GM21529 (cell line): ENCODE data around the gene CLCN7.
A peak's percentile ranks its signal among the peaks of the same experiment; 100 is the strongest.
"Not testable (repeated sequence)": the region's sequence is repeated elsewhere in the genome, so short reads cannot be mapped to it uniquely, and the experiment has no call there.

Source experiments
- ATAC-seq: cut with Tn5 transposase; IDR thresholded peaks from one replicate; pipeline ENCODE4 v1.9.1; 2021; ENCODE audit not compliant: unreplicated experiment

Gene CLCN7

DNA sequence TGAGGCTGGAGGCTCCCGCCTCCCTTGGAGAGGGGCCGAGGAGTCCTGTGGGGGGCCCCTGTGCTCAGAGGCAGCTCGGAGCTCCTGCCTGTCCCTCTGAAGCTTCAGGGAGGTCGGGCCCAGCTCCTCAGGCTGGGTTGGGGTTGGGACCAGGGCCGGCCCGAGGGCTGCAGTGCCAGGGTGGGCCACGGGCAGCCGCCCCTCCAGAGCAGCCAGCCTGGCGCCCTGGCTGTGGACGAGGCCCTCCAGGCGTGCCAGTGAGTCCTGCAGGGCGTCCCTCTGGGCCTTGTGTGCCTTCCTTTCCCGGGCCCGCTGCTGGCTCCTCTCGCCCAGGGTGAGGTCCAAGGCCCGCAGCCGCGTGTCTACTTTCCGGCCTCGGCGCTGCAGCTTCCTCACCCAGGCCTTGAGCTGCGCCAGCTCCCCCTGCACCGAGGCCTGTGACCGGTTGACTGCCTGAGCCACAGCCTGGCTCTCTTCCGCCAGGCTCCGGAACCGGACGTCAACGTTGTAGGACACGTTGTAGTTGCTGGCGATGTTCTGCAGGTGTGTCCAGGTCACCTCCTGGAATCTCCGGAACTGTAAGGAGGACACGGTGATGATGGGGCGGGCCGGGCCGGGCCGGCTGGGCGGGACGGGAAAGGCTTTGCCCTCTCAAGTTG lies 12.7 kb upstream of the CLCN7 start:
- no peak for ATAC-seq

DNA sequence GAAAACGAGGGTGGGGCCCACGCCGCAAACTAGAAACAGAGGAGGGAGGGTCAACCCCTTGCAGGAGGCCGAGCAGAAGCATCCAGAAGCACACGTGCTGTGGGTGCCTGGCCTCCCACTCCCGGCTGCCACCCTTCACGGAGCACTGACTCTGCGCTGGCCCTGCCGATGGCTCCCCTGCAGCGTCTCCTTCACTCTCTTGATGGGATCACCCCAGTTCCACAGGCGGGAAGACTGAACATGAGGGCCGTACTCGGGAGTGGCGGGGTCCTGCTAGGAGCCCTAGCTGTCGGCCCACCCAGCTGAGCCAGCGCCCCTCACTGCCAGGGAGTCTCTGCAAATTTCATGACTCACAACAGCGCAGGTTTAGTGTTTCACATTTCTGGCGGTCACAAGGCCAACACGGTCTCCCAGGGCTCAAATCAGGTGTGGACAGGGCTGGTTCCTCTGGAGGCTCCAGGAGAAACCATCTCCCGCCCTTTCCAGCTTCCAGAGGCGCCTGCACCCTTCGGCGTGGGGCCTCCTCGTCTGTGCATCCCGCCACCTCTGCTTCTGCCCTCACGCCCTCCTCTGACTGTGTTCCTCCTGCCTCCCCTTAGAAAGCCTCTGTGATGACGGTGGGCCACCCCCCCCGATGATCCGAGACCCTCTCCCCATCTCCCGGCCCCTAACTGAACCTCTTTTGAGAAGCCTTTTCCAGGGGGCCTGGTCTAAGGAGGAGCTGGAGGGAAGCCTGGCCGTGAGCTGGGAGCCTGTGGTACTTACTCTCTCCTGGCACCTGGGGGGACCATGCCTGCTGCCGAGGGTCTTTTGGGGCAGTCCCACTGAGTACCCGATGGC lies 11.9 kb upstream of the CLCN7 start:
- no peak for ATAC-seq

DNA sequence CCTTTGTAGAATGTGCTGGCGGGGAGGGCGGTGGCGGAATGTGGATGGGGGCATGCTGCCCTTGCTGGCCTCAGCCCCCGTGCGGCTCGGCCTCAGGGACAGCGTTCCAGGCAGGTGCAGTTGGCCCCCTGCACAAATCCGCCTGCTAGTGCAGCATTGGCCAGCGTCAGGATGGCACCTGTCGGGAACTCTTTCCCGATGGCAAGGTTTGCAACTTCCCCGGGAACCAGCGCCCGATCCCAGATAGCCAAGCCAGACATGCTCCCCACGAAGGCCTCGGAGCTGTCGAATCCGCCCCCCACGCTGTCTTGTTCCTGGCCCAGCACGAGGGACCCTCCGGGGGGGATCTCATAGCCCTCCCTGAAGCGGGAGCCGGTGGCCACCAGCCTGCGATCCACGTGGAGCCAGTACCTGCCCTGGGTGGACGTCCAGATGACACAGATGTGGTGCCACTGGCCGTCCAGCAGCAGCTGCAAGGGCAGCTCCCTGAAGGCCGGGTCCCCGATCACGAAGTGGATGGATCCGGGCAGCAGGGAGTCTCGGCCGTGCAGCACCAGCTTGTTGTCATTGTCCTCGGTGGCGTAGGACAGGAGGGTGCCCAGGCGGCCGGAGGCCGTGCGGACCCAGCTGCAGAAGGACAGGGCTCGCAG lies 11.1 kb upstream of the CLCN7 start:
- ATAC-seq: no peak

DNA sequence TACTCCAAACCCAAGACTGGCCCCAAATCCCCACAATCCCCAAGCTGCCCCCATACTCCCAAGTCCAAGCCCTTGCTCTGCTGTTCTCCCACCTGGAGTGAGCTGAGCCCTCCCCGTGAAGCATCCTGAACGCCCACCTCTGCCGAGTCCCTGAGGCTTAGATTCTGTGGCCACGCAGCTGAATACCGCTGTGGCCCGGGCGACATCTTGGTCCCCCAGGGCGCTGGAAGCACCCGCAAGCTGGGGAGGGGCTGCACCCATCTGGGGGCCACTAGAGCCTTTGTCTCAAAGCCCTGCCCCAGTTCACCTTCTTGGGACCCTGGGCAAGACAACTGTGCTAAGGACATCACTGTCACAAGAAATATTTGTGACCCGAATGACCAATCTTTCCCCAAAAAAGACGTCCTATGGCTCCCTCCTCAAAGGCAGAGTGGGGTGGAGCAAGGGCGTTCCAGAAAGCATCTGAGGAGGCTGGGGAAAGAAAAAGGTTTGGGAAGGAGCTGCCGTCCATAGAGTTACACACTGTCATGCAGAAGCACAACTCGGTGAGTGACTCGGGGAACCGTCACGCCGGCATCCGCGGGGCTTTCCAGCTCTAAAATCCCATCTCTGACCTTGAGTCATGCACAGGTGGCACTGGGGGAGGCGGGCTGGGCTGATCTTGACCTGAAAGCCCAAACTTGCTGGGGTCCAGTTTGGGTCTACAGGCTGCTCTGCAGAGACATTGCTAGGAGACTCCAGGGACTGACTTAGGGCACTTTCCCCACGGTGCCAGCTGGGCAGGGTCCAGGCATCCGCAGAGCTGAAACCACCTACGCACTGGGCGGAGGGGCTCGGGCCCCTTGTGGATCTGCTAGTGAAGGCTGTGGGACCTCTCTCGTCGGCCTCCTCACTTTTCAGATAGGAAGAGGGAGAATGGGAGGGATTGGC lies 7.3 kb upstream of the CLCN7 start:
- no peak for ATAC-seq

DNA sequence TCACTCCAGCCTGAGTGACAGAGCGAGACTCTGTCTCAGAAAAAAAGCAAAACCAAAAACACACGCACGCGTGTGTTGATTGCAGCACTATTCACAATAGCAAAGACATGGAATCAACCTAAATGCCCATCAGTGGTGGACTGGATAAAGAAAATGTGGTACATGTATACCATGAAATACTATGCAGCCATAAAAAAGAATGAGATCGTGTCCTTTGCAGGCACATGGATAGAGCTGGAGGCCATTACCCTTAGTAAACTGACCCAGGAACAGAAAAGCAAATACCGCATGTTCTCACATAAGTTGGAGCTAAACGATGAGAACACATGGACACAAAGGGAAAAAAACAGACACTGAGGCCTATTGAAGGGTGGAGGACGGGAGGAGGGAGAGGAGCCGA lies 4.1 kb upstream of the CLCN7 start:
- ATAC-seq: not testable (repeated sequence)

DNA sequence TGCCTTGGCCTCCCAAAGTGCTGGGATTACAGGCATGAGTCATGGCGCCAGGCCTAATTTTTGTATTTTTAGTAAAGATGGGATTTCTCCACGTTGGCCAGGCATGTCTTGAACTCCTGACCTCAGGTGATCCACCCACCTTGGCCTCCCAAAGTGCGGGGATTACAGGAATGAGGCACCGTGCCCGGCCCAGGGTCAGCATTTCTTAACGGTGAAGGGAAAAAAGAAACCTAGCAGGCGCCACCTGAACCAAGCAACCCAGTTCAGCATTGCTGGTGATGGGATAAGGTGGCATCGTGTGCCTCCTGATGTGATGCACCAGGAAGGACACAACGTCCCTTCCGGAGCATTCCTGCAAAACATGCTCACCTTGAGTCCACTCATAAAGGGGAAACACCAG lies 2.2 kb upstream of the CLCN7 start:
- ATAC-seq: no peak

DNA sequence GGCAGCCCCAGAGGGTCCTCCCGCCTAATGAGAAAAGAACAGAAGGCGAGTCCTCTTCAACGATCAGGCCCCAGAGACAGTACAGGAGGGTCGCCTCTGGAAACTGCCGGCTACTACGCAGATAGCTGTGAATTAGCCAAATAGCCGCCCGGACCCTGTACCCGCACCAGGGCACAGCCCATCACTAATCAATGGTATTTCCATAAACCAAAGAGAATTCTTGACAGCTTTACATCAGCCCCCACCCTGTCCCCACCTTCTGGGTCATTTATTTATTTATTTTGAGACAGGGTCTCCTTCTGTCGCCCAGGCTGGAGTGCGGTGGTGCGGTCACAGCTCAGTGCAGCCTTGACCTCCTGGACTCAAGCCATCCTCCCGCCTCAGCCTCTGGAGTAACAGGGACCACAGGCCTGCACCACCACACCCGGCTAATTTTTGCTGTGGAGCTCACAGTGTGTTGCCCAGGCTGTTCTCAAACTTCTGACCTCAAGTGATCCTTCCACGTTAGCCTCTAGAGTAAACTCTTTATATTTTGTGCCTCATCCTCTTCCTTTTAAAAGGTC lies 805 bp upstream of the CLCN7 start:
- no peak for ATAC-seq

DNA sequence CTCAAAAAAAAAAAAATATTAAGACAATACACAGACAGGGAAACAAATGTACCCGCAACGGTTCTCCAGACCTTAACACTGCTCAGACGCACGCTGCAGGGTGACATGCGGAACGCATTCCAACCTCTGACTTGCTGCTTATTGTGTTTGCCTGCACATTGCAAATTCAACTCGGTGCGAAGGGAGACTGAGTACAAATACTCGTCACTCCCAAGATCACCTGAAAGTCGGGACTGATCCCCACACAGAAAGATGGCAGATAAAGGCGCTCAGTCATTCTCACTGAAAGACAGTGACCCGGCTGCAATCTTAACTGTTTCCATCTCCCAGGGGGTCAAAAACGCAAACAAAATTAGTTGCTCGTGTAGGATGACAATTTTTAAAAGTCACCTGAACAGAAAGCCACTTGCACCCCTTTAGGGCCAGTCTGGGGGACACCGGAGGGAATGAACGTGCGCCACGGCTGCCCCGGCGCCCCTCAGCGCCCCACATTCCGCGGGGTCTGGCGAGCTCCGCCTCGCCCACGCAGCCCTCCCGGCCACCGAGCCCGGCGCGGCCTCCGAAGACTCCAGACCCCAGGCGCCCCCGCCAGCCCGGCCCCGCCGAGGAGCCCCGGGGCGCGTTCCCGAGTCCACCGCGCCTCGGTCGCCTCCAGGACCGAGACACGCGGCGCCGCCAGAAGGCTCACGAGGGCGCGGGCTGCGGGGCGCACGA lies 589 bp downstream of the CLCN7 start:
- peak; percentile 12 for ATAC-seq

DNA sequence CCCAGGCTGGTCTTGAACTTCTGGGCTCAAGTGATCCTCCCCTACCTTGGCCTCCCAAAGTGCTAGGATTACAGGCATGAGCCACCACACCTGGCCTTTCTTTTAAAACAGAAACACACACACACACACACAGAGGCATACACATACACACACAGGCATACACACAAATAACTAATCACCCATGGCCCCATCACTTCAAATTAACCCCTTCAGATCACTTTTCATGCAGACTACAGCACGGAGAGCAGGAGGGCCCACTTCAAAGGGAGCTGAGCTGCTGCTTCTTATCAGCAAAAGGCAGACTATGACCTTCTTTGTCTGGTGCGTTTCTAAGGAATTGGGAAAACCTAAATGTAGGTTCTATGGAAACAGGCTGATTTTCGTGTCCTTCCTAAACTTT lies 1.9 kb downstream of the CLCN7 start:
- ATAC-seq: no peak

DNA sequence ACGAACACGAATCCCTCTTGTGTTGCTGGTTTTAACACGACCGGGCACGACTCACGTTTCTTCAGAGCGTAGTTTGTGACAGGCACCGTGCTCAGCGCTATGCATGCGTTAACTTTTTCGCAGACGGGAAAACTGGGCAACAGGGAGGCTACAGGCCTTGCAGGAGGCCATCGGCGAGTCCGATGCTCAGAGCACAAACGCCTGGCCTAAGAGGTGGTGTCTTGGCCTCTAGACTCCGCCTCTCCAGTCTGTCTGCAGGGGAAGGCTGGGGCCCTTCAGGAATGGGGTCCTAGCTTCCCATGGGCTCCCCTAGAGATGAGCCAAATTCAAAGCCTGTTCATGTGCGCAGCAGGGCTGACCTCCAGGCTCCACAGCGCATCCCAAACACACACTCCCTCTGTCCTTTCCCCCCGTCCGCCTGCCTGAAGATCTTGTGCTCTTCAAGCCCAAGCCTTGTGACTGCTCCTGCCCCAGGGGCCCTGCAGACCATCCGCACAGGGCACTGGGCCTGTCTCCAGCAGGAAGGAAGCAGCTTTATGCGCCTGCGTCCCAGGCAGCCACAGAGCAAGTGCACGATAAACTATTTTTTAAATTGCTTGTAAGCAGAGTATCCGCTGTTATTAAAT lies 3.1 kb downstream of the CLCN7 start:
- no peak for ATAC-seq

DNA sequence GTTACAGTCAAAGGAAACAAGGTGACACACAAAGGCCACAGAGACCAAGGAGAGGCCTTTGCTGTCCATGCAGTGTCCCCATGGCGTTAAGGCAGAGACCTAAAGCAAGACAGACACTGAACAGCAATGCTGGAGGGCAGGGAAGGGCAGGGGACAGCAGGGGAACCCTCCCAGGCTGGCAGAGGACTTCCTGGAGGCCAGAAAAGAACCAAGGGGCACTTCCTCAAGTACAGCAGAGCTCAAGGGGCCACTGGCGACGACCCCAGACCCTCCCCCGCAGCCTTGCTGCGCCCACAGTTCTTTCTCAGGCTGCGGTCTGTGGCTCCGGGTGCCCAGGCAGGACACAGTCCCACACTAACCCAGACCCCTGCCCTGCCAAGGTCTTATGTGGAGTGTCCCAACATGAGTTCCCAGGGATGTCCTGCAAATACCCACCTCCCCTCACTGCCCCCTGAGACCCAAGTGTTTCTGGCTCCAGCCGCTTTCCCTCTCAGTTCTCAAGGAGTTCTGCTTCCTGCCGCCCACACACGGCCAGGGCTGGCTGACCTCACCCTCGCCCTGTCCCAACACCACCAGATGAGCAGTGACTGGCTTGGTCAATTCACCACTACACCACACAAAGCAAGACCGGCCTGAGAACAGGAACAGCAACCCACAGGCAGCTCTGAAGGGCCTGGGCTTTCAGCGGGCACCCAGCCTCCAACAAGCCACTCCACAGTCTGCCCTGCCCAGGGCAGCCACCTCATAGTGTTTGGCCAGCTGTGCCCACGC lies 4.2 kb downstream of the CLCN7 start:
- no peak for ATAC-seq

DNA sequence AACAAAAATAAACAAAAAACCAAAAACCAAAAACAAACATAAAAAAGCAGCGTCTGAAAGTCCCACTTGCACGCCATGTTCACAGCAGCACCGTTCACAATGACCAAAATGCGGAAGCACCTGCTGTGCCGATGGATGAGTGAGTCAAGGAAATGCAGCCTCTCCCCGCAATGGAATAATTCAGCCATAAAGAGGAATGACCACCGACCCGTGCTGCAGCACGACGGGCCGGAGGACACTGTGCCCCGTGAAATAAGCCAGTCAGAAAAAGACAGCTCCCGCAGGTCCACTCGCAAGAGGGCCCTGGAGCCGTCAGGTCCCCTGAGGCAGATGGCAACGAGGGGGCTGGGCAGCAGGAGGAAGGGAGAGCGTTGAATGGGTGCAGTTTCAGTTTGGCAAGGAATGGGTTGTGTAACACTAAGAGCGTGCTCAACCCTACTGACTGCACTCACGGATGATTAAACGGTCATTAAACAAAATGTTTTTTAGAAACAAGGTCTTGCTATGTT lies 5.1 kb downstream of the CLCN7 start:
- ATAC-seq: no peak

DNA sequence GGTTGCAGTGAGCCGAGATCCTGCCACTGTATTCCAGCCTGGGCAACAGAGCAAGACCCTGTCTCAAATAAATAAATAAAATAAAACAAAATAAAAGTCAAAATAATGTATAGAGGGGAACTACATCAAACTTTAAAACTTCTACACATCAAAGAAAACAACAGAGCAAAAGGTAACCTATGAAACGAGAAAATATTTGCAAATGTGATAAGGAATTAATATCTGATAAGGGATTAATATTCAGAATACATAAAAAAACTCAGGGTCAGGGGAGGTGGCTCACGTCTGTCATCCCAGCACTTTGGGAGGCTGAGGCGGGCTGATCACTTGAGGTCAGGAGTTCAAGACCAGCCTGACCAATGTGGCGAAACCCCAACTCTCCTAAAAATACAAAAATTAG lies 5.7 kb downstream of the CLCN7 start:
- not testable (repeated sequence) for ATAC-seq

DNA sequence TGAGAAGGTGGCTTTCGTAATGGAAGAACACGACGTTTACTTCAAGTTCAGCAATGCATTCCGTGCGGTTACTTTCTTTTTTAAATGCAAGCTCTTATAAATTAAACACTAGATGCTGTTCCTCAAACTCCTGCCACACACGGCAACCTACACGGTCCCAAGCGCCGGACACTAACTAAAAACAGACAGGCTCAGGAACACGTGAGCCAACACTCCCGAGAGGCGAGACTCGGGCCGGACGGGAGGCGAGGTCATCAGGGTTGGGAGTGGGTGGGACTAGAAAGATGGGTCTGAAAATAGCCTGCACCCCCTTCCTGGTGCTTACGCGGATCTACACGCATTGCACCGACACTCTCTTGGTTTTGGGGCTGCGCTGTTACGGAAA lies 6.4 kb downstream of the CLCN7 start:
- no peak for ATAC-seq

DNA sequence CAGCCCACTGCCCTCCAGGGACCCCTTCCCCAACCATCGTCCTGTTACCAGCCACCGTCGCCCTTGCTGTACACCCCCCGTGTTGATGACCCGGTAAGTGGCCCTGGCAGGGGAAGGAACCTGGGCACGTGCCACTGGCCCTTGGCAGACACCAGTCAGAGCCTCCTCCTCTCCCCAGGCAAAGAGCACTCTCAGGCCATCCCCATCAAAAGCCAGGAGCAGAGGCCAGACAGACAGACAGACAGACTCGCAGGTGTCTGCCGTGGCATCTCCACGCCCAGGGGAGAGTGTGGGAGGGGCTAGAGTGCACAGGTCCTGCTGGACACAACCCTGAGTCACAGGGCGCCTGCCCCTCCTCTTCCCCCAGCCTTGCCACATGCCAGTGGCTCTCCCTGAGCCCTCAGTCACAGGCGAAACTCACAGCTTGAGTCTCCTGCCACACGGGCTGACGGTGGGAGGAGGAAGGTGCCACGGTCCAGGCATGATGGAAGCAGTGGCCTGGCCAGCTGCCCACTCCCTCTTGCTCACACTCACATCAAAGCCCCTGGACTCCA lies 7.8 kb downstream of the CLCN7 start:
- no peak for ATAC-seq

DNA sequence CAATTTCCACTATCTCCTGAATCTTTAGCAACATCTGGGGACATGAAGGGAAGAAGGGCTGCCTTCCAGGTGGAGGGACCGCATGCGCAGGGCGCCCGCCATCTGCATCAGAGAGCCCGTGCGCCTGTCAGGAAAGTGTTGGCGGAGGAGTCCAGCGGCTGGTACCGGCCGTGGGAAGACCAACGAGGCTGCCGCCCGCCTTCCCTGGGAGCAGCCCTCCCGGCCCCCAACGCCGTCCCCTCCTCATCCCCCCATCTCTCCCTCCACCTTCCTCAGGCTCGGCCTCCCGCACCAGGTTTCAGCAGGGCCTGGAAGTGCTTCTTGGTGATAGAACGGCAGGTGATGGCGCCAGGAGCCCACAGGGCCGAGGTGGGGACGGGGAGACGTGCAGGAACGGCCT lies 8.8 kb downstream of the CLCN7 start:
- no peak for ATAC-seq

DNA sequence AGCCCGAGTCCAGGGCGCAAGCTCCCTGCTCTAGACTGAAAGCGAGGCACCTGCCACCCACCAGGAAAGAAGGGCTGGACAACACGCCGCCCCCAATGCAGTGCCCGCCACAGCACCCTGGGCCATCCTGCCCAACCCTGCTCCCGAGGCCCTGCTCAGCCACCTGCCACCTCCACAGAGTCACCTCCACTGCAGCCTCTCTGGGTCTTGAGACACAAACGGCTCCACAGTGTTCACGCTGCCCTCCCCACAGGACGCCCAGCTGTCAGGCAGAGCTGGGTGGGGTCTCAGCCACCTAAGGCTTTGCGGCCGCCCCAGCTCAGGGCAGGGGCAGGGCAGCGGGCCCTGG lies 9.3 kb downstream of the CLCN7 start:
- no peak for ATAC-seq

DNA sequence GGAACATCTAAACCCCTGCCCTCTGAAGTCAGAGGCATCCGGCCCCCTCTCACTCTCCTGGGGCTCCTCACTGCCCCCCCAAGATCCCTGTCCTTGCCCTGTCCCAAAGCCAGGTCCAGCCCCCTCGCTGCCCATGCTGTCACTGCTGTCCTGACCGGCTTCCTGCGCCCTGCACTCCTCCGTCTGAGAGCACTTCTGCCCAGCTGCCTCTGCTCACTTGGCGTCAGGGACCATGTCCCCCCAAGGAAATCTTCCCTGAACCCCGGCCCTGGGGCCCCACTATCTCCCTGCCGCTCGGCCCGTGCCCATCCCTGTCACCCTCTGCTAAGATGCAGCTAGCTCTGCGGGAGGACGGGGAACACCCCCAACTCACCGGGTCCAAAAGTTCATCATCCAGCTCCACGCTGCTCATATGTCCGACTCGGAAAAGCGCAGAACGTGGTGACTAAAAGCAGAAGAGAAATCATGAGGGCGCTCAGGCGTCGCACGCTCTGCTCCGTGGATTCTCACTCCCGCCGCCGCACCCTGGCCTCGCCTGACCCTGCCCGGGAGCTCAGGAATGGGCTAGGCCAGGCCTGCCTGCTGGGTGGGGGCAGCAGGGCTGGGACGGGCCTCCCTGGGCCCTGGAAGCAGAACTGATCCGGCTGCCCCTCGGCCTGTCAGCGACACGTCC lies 9.8 kb downstream of the CLCN7 start:
- no peak for ATAC-seq
